Measurements from ENCODE around the gene GLG1.

DNA sequence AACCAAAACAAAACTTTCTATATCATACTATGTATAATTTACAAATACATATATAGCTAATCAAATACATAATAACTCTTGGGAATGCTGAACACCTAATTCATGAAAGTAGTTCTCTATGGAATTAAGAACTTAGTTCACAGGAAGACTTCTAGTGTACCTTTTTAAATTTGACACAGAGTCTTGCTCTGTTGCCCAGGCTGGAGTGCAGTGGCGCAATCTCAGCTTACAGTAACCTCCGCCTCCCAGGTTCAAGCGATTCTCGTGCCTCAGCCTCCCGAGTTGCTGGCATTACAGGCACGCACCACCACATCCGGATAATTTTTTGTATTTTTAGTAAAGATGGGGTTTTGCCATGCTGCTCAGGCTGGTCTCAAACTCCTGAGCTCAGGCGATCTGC lies 35.1 kb upstream of the GLG1 start:
- TF ChIP-seq, protein P1, sequence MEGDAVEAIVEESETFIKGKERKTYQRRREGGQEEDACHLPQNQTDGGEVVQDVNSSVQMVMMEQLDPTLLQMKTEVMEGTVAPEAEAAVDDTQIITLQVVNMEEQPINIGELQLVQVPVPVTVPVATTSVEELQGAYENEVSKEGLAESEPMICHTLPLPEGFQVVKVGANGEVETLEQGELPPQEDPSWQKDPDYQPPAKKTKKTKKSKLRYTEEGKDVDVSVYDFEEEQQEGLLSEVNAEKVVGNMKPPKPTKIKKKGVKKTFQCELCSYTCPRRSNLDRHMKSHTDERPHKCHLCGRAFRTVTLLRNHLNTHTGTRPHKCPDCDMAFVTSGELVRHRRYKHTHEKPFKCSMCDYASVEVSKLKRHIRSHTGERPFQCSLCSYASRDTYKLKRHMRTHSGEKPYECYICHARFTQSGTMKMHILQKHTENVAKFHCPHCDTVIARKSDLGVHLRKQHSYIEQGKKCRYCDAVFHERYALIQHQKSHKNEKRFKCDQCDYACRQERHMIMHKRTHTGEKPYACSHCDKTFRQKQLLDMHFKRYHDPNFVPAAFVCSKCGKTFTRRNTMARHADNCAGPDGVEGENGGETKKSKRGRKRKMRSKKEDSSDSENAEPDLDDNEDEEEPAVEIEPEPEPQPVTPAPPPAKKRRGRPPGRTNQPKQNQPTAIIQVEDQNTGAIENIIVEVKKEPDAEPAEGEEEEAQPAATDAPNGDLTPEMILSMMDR (conservative IDR thresholded peaks at IDR 0.05 in 1 of 2, IDR thresholded peaks at IDR 0.05 in 1 of 2; ENCODE audit: extremely low read depth in 1 of 2, insufficient read depth in 1 of 2, low read depth in 1 of 2, low read length in 2 of 2) = no peak
- no peak for TF ChIP-seq EZH2 (IDR thresholded peaks at IDR 0.05; ENCODE audit: borderline replicate concordance, low read length)
